D721Med (cell line): Measurements from ENCODE around the gene TMEM81.
A peak's percentile ranks its signal among the peaks of the same experiment; 100 is the strongest.

Experiments used
- DNase-seq: peaks from one replicate; pipeline ENCODE4 v3.0.0; 2011; ENCODE audit warnings: low spot score; ENCODE audit not compliant: insufficient read length
- FAIRE-seq: peaks from 2 replicates; lab custom pipeline; 2011; peaks lifted over from hg19 to GRCh38; lab: Jason Lieb, UNC
- TF ChIP-seq, protein P1 (sequence below): IDR thresholded peaks from 2 replicates; pipeline ENCODE4 v1.5.1; 2012; ENCODE audit warnings: mild to moderate bottlenecking, control low read depth; ENCODE audit not compliant: insufficient read depth; ENCODE audit errors: missing control alignments

TMEM81 gene

DNA sequence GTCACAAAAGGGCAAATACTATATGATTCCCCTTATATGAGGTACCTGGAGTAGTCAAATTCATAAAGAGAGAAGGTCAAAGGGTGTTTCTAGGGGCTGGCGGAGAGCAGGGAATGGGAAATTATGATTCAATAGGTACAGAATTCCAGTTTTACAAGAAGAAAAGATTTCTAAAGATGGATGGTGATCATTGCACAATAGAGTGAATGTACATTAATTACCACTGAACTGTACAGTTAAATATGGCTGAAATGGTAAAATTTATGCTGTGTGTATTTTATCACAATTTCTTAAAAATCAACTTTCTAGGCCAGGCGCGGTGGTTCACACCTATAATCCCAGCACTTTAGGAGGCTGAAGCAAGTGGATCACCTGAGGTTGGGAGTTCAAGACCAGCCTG lies 18.1 kb upstream of the TMEM81 start:
- DNase-seq (no peak), FAIRE-seq (no peak)
- TF ChIP-seq, protein P1, sequence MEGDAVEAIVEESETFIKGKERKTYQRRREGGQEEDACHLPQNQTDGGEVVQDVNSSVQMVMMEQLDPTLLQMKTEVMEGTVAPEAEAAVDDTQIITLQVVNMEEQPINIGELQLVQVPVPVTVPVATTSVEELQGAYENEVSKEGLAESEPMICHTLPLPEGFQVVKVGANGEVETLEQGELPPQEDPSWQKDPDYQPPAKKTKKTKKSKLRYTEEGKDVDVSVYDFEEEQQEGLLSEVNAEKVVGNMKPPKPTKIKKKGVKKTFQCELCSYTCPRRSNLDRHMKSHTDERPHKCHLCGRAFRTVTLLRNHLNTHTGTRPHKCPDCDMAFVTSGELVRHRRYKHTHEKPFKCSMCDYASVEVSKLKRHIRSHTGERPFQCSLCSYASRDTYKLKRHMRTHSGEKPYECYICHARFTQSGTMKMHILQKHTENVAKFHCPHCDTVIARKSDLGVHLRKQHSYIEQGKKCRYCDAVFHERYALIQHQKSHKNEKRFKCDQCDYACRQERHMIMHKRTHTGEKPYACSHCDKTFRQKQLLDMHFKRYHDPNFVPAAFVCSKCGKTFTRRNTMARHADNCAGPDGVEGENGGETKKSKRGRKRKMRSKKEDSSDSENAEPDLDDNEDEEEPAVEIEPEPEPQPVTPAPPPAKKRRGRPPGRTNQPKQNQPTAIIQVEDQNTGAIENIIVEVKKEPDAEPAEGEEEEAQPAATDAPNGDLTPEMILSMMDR, result no peak

DNA sequence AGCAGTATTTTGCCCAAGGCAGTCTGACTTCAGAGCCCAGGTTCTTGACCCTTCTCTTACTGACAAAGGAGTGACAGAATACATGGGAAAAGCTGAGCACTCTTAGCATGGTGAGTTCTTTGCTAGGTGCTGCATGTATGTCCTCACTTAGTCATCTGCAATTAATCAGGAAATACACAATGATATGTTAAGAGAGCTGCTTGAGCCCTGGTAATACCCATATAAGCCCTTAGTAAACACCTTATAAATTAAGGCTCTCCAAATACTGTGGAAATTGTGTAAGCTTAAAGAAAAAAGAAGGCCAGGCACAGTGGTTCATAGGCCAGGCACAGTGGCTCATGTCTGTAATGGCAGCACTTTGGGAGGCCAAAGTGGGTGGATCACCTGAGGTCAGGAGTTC lies 14.0 kb upstream of the TMEM81 start:
- DNase-seq, result no peak
- TF ChIP-seq, protein P1, result no peak
- no peak for FAIRE-seq

DNA sequence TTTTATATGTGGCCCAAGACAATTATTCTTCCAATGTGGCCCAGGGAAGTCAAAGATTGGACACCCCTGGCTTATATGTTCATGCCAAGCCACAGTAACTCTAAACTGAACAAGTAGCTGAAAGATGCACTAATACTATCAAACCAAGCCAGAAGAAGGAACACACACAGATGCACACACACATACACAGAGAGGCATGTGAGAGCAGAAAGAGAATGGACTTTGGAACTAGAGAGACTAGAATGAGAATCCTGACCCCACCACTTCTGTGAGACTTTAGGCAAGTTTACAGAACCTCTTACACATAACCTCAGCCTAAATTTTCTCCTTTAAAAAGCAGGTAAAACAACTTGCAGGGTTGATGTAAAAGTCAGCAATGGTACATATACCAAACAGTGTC lies 11.2 kb upstream of the TMEM81 start:
- no peak for DNase-seq
- no peak for FAIRE-seq
- TF ChIP-seq, protein P1, result no peak

DNA sequence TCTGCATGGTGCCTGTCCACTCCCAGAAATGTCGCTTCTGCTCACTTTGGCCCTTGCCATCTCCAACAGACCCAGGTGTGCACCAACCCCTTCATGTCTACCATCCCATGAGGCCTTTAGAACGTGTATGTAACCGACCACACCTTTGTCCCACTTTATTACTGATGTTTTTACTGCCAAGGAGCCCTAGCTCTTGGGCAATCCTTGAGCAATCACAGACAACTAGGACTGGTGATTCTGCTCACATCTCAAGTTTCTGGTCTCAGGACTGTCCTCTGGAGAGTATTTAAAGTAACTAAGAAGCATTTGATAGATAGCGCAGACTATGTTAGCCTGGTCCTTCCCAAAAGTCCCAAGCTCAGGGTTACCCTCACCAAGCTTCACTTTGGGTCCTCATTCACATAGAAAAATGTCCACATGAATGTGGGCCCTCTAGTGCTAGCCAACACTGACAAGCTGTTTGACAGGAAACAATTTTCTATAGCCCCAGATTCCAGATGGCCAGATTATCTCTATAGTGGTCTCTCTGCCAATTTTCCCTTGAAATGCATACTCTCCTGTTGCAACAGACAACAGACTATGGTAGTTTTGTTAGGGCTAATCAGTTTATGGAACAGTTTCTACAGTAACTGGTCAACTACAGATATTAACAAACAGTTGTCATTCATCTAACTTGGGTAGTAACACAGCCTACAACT lies 6.9 kb upstream of the TMEM81 start:
- no peak for DNase-seq
- TF ChIP-seq, protein P1, result no peak
- peak; percentile 38 for FAIRE-seq

DNA sequence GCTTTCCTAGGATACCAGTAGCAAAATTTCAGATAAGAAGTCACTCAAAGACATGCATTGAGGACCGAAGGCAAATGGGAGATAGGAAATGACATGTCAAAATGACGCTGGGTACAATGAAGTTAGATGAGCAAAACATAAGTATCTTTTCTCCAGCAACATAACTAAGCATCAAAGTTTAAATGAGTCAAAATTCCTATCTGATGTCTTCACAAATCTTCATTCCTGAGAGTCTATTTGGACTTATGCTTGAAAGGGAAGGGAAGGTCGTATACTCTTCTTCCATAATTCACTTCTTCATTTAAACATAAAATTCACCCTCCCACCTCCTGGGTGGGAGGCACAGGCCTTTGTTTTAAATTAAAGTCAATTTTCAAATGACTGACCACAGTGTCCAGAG lies 4.1 kb upstream of the TMEM81 start:
- DNase-seq, result no peak
- peak; percentile 48 for FAIRE-seq
- TF ChIP-seq, protein P1, result no peak

DNA sequence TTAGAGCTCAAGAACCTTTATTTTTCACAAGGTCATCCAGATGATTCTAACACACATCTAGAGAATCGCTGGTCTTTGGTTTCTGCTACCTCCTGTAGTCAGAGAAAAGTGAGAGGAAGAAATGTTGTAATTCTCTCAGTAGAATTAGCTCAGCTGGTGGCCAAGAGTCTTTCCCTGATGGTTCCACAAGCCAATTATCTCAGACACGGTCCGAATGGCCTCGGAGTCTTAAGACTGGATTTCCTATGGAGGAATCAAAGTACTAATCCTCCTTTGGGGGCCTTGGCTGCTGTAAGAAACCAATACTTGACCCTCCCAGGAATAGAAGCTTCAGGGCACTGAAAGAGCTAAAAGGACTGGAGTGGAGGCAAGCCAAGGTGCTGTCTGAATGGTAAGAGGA lies 1.8 kb downstream of the TMEM81 start:
- DNase-seq (no peak), FAIRE-seq (peak; percentile 84)
- TF ChIP-seq, protein P1, result no peak

DNA sequence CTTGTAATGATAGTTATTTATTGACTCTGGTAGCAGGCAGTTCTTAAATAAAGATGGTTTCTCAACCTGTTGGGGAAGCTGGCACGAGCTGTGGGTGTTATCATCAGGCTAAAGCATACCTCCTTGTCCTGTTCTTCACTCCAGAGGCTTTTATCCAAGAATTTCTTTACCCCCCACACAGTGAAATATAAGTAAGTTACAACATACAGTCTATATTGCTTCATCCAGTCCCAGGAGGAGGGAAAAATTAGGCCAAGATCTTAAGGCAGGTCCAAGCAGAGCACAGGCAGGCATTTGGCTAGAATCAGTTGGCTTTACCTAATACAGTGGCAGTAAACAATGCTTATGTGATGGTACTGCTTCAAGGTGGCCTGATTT lies 6.3 kb downstream of the TMEM81 start:
- TF ChIP-seq, protein P1, result no peak
- FAIRE-seq (no peak), DNase-seq (no peak)
